Activated CD8-positive, alpha-beta memory T cell treated with anti-CD3 and anti-CD28 coated beads, Interleukin-2, amount 50 U/mL, for 24 hours (primary cell): ENCODE measurements around the gene SLC45A1.

Experiments used
- DNase-seq: peaks from one replicate; pipeline ENCODE4 v3.0.0-alpha.2; 2020; ENCODE audit errors: extremely low read depth

The SLC45A1 gene

GRCh38 chr1:8384577-8384976 is 66.7 kb downstream of the SLC45A1 start:
- DNase-seq, result no peak

GRCh38 chr1:8386247-8386646 is 68.3 kb downstream of the SLC45A1 start:
- DNase-seq, result no peak

GRCh38 chr1:8388732-8389562 is 71.0 kb downstream of the SLC45A1 start:
- DNase-seq, result no peak

DNA sequence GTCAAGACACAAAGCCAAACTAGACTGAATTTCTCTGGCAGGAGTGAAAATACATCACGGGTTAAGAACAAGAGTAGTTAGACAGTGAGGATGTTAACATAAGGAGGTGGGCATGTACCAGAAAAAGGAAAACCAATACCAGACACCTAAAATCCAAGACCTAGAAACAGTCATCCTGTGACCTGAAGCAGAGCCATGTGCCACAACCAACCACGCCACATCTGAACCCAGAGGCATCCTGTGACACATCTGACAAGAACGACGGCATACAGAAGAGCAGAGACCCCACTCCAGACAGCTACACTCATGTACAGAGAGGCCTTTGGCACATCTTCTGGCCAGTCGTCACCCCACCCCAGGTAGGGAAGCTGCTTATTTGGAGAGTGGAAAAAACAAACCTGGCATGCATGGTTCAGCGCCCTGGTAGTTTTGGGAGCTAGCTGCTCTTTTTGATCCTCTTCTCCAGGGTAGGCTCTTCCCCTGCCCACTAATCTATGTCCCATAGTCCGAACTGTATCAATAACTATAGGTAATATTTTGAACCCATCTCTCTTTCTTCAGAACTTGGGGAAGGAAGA is 72.1 kb downstream of the SLC45A1 start:
- no peak for DNase-seq

DNA sequence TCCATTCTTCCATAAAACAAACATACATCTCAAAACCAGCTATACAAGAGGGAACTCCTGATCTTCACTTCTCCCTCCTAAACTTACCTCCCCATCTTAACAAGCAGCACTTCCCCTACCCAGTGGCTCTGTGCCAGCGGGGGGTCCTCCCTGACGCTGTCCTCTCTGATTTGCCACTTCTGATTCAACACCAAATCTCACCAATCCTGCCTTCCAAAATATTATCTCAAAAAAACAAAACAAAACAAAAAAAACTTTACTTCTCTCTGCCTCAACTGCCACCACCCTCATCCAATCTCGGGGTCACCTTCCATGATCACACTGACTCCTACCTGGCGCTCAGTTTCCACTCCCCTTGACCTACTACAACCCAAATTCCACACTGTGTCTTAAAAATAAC is 72.8 kb downstream of the SLC45A1 start:
- no peak for DNase-seq

GRCh38 chr1:8392522-8392921 is 74.6 kb downstream of the SLC45A1 start:
- no peak for DNase-seq
